HG03280 (cell line): ENCODE results near the gene NLRP5.

ENCODE experiments used
- ATAC-seq: cut with Tn5 transposase; IDR thresholded peaks from one replicate; pipeline ENCODE4 v1.9.1; 2021; ENCODE audit warnings: mild to moderate bottlenecking, moderate library complexity; ENCODE audit not compliant: unreplicated experiment

NLRP5 gene

DNA sequence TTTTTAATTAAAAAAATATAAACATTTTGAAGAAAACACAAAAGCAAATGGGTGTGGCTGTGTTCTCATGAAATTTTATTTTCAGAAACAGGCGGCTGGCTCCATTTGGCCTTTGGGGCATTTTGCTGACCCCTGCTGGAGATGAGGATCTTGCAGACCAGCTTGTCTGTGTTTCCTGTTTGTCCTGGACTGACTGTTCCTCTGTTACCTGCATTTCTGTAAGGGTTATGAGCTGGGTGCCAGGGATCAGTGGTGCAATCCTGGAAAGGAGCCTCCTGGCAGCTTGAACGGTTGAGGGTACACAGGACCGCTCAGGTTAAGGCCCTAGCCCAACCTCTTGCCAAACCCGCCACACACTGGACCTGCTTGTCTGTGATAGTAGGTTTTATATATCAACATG, 84.6 kb downstream of the NLRP5 start:
- ATAC-seq = no peak

DNA sequence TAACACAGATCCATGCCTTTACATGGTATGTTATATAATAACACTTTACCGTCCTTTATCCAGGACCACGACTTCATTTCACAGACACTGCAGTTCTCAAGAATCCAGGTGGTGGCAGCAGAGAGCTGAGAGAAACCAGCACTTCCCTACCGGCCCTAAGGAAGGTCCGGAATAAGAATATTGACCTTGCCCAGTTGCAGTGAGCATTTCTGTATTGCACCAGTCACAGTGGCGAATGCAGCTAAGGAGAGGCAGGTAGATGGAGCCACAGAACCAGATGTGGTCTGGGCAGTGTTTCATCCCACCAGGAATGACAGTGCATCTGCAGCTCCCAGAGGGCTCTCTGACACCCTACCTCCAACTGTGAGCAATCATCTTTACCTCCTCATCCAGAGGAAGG, 89.9 kb downstream of the NLRP5 start:
- no peak for ATAC-seq

DNA sequence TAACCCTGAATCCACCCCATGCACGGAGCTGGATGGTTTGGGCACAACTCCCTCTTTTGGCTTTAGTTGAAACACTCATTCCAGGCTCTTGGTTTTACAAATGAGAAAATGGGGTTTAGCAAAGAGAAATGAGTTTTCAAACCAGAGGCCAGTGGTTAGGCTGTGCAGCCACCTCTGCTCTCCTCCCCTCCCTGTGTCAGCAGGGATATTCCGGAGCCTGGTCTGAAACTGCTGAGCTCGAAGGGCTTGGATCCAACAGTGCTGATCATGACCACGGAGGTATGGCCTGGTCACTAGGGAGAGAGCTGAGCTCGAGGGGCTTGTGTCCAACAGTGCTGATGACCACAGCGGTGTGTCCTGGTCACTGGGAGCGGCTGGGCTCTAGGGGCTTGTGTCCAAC, 93.0 kb downstream of the NLRP5 start:
- no peak for ATAC-seq

DNA sequence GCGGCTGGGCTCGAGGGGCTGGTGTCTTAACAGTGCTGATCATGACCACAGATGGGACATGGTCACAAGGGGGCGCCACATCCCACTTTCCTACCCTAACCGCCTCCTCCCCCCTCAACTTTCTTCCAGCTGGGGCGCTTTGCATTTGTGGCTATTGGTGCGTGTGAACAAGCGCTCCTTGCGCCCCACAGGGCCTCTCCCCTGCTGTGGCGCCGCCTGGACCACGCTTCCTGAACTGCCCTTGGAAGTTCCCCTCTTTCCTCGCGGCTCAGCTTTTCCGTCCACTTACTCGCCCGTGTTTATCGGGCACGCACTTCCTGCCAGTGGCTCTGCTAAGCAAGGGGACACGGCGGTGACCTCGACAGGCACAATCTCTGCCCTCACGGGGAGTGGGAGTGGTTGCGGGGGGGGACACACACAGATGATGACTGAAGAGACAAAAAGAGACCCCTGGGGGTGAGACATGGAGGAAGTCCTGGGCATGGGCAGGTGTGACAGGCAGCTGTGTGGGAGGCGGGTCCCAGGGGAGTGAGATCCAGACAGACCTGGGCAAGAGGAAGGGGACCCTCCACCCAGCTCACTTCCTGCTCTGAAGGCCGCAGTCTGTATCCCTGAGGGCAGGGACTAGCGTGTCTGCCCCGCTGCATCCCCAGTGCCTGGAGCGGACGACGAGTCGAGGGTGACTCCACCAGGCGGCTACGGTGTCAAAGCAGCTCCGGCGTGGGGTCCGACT, 94.3 kb downstream of the NLRP5 start:
- ATAC-seq = peak; percentile 73

DNA sequence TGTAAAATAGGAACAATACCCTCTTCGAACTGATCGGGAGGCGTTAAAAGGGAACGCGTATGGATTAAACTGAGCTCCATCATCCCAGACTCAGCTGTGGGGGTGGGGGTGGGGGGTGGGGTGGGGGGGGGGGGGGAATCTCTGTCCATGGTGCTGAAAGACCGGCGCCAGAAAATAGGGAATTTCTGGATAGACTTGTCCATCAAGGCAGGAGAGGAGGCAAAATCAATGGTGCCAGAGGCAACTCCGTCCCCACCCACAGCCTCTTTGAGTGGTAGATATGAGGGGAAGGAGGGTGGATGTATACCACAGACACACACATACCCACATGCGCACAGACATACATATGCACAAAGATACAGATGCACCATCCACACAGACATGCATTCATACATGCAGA, 97.1 kb downstream of the NLRP5 start:
- ATAC-seq = no peak

GRCh38 chr19:56084835-56085536, 98.4 kb downstream of the NLRP5 start:
- ATAC-seq = no peak

DNA sequence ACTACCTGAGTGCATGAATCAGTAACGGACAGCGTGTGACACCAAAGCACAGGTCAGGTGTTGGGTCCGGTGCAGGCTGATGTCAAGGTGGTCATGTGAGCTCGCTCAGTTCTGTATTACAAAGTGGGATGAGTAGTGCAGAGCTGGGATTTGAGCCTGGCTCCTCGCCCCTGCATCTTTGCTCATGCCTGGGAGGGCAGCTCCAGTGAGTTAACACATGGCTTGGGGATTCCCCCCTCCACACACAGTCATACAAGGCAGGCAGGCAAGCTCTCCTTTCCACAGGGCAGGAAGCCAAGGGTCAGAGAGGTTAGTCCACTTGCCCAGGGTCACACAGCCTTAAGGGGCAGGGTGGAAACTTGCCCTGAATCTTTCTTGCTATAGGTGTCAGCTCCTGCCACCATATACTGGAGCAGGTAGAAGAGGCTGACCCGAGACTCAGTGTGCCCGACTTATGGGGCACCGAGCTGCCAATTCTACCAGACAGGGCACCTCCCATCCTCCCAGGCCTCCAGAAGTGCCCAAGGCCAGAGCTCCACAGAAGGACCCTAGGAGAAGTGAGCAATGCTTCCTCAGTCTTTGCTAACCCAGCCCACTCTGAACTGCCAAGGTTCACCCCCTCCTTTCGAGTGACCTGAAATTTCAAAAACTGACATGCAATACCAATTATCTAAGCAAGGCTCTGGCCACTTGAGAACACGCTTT, 99.1 kb downstream of the NLRP5 start:
- ATAC-seq = no peak

- ATAC-seq = no peak
These were observed 100.3 kb downstream of the NLRP5 start for GRCh38 chr19:56086671-56087430.

DNA sequence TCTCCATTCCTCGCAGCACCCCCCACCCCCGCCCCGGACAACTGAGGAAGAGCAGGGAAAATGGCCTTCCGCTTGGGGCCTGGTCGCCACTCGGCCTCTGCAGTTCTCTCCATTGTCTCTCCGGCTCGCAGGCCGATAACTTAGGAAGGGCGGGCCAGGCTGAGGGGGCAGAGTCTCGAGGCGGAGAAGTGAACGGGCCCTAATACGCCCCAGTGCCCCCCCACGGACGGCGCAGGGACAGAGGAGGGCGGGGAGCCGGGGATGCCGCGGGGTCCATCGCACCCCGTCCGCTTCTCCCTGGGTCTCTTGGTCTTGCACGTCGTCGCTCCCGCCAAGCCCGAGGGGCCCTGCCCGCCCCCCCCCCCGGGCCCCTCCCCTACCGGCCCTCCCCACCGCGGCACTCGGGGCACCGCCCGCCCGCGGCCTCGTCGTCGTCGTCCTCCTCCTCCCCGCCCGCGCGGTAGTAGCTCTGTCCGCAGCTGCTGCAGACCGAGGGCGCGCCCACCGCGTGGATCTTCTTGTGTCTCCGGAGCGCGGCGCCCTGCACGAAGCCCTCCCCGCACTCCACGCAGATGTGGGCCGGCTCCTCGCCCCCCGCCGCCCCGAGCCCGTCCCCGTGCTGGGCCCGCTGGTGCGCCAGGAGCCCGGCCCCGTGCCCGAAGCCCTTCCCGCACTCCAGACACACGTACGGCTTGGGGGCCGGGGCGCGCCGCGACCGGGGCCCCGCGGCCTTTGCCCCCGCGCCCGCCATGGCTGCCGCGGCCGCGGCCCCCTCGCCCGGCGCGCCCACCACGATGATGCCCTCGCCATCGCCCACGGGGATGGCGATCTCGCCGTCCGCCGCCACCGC, 101.3 kb downstream of the NLRP5 start:
- ATAC-seq = no peak

- ATAC-seq = no peak
These were observed 102.1 kb downstream of the NLRP5 start for GRCh38 chr19:56088497-56089215.

- ATAC-seq = no peak
These were observed 102.8 kb downstream of the NLRP5 start for GRCh38 chr19:56089344-56089743.

GRCh38 chr19:56091066-56091490, 104.5 kb downstream of the NLRP5 start:
- no peak for ATAC-seq

DNA sequence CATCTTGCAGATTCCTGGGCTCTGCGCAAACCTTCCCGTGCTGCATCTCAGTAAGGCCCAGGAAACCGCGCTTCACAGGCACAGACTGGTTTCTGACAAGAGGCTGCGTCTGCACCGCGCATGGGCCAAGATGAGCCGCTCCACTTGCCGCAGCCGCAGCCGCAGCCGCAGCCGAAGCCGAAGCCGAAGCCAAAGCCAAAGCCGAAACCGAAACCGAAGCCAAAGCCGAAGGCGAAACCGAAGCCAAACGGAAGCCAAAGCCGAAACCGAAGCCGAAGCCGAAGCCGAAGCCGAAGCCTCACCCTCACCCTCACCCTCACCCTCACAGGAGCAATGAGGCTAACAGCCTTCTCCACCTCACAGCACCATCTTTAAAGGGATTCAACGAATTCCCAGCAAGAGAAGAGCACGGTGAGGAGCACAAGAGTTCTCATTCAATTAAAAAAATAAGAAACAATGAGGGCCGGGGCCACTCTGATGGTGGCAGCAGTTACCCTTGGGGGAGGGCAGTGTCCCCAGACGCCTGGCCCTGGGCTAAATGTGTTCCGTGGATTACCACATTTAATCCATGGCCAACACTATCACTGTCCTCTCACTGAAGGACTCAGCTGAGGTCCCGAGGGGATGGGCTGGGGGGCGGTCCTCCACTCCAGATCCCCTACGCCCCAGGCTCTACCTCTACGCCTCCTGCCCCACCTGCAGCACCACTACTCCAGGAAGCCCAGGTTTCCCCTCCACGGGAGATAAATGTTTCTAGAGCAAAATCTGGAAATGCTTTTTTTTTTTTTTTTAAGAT, 105.4 kb downstream of the NLRP5 start:
- no peak for ATAC-seq

- ATAC-seq = no peak
These were observed 106.4 kb downstream of the NLRP5 start for GRCh38 chr19:56092685-56093631.

DNA sequence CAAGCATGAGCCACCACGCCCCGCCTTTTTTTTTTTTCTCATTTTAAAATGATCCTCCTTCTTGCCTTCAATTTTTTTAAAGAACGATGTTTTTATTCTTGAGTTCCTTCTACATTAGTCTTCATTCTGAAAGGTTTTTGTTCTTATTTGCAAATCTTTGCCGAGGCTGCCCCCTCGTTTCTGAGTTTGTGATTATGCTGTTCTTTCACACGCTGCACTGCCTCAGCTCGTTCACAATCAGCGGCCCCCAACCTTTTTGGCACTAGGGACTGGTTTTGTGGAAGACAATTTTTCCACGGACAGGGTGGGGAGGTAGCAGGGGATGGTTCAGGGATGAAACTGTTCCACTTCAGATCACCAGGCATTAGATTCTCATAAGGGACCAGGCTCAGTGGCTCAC, 107.9 kb downstream of the NLRP5 start:
- no peak for ATAC-seq

DNA sequence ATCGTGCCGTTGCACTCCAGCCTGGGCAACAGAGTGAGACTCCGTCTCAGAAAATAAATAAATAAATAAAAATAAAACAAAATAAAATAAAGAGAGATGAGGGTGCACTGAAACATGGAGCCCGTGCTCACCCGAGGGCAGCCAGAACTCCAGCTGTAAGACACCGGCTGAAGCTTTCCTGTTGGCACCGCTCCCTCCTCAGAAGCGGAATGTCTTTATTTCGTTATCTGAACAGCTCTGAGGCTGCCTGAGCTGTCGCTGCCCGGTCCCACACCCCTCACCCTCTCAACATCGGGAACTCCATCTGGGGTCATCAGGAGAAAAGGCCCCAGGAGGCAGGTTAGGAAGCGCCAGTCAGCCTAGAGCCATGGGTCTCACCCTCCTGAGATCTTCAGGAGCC, 110.1 kb downstream of the NLRP5 start:
- no peak for ATAC-seq

DNA sequence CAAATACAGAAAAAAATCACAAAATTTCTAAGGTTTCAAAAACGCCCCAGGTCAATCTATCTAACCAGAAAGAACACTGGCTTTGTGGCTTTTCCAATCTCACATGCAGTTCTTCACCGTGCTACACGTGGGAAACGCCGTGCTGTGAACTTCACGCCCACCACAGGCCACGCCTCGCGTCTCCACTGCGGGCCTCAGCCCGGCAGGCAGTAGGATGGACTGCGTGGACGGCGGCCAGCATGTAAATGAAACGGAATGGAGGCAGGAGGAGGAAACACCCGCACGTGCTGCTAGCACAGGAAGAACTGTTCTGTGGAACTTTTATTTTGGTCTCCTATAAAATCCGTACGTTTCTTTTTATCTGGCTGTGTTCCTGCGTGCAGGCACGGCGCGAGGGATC, 110.7 kb downstream of the NLRP5 start:
- ATAC-seq = no peak

DNA sequence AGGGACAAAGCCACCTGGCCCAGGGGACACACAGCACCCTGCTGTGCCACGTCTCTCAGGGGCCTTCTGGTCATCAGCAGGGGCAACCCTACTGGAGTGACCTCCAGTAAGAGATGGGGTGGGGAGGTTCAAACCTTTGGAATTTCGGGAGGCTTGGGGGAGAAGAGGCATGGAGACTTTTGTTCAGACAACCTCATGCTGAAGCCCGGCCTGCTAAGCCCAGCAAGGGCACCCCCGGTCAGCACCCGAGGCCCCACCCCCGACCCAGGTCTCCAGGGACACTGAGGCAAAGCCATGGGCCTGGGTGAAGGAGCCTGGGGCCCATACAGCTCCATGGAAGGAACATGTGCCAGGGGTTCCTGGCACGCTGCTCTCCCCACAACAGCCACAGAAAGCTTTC, 111.2 kb downstream of the NLRP5 start:
- no peak for ATAC-seq
